Right lobe of liver (tissue), 4 donors: ENCODE data around the gene C1orf210.

Experiments
- POLR2A ChIP-seq: fragments of 450-650 bp; IDR thresholded peaks from one replicate; pipeline ENCODE4 v1.6.1; 2017; ENCODE audit warnings: antibody characterized with exemption, mild to moderate bottlenecking
- TF ChIP-seq, protein P1 (sequence below), 4 donors: fragments of 200-600 bp in 3 of 4; fragments of 450-650 bp in 1 of 4; IDR thresholded peaks; one replicate each; pipeline versions ENCODE4 v1.5.1 to v1.8.0; 2016 to 2022; ENCODE audit warnings: antibody characterized with exemption in 4 of 4, mild to moderate bottlenecking in 2 of 4
- donor health status: DM: no; HTN: no; CAD: no.
- donor health status: DM: no; HTN: no; CAD: no.
- donor health status: DM: no; HTN: yes; CAD: no.

DNA sequence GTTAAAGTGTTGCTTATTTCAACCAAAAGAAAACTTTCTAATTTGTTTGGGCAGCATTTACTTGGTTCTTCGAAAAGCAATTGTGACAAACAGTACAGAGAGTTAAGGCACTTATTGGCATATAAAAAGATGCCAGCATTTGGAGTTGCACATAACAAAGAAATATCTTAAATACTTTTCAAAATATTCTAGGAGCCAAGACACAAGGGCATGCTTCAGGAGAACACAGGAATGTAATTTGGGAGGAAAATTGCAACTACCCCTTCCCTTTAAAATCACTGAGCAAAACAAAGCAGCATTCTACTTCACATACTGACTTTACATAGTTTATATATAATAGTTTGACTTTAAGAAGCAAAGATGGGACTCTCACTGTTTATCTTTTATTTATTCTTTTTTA is 10.8 kb upstream of the C1orf210 start:
- no peak for TF ChIP-seq POLR2A
- TF ChIP-seq, protein P1, sequence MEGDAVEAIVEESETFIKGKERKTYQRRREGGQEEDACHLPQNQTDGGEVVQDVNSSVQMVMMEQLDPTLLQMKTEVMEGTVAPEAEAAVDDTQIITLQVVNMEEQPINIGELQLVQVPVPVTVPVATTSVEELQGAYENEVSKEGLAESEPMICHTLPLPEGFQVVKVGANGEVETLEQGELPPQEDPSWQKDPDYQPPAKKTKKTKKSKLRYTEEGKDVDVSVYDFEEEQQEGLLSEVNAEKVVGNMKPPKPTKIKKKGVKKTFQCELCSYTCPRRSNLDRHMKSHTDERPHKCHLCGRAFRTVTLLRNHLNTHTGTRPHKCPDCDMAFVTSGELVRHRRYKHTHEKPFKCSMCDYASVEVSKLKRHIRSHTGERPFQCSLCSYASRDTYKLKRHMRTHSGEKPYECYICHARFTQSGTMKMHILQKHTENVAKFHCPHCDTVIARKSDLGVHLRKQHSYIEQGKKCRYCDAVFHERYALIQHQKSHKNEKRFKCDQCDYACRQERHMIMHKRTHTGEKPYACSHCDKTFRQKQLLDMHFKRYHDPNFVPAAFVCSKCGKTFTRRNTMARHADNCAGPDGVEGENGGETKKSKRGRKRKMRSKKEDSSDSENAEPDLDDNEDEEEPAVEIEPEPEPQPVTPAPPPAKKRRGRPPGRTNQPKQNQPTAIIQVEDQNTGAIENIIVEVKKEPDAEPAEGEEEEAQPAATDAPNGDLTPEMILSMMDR (IDR thresholded peaks at IDR 0.05) = no peak
